HCEC 1CT (cell line): ENCODE data around the gene KLHDC3.
"Not testable (repeated sequence)": the region's sequence is repeated elsewhere in the genome, so short reads cannot be mapped to it uniquely, and the experiment has no call there.

ENCODE experiments used
- DNase-seq: peaks from one replicate; pipeline ENCODE4 v3.0.0-alpha.2; 2017

Gene KLHDC3

GRCh38 chr6:43032326-43032725, 18.3 kb downstream of the KLHDC3 start:
- DNase-seq = no peak

- DNase-seq = no peak
Measured at GRCh38 chr6:43033496-43034189, 19.6 kb downstream of the KLHDC3 start.

GRCh38 chr6:43034190-43034525, 20.1 kb downstream of the KLHDC3 start:
- DNase-seq = no peak

- DNase-seq = no peak
Measured at GRCh38 chr6:43035495-43036194, 21.6 kb downstream of the KLHDC3 start.

- no peak for DNase-seq
Measured at GRCh38 chr6:43036712-43037111, 22.7 kb downstream of the KLHDC3 start.

- DNase-seq = no peak
Measured at GRCh38 chr6:43037197-43037596, 23.1 kb downstream of the KLHDC3 start.

GRCh38 chr6:43037706-43038105, 23.7 kb downstream of the KLHDC3 start:
- DNase-seq = no peak

- DNase-seq = no peak
Measured at GRCh38 chr6:43038727-43039126, 24.7 kb downstream of the KLHDC3 start.

- no peak for DNase-seq
Measured at GRCh38 chr6:43040542-43041257, 26.7 kb downstream of the KLHDC3 start.

GRCh38 chr6:43041475-43041874, 27.4 kb downstream of the KLHDC3 start:
- not testable (repeated sequence) for DNase-seq

- no peak for DNase-seq
Measured at GRCh38 chr6:43043310-43043709, 29.3 kb downstream of the KLHDC3 start.

- no peak for DNase-seq
Measured at GRCh38 chr6:43045371-43045930, 31.4 kb downstream of the KLHDC3 start.

- no peak for DNase-seq
Measured at GRCh38 chr6:43047998-43048397, 33.9 kb downstream of the KLHDC3 start.

- DNase-seq = no peak
Measured at GRCh38 chr6:43050981-43051380, 36.9 kb downstream of the KLHDC3 start.

GRCh38 chr6:43052225-43052841, 38.3 kb downstream of the KLHDC3 start:
- DNase-seq = no peak

- DNase-seq = no peak
Measured at GRCh38 chr6:43052842-43053544, 38.9 kb downstream of the KLHDC3 start.

- peak; percentile 96 for DNase-seq
Measured at GRCh38 chr6:43053545-43054205, 39.6 kb downstream of the KLHDC3 start, which contains the start of gene CUL7. Gene CUL7, minus strand, starts transcription at chr6:43053851. Its CDS starts 1,063 bp downstream, at chr6:43052788.

- no peak for DNase-seq
Measured at GRCh38 chr6:43054206-43054943, 40.3 kb downstream of the KLHDC3 start.

- no peak for DNase-seq
Measured at GRCh38 chr6:43055966-43056365, 41.9 kb downstream of the KLHDC3 start.

GRCh38 chr6:43058531-43058930, 44.5 kb downstream of the KLHDC3 start:
- no peak for DNase-seq
